Coronary artery (tissue), 2 donors: Measurements from ENCODE around the gene LYRM4.

Experiments
- DNase-seq: peaks from one replicate; pipeline ENCODE4 v3.0.0-alpha.2; 2017; ENCODE audit warnings: low spot score
- H3K27ac ChIP-seq, 2 donors: fragments of 200-600 bp; sonication (generic); one replicate each; pipeline ENCODE4 v1.5.1; 2016 to 2019
- H3K4me3 ChIP-seq: fragments of 200-600 bp; sonication (generic); 2 replicates; pipeline ENCODE4 v1.5.1; 2016; ENCODE audit warnings: mild to moderate bottlenecking, moderate library complexity
- CTCF ChIP-seq: fragments of 200-600 bp; sonication (generic); IDR thresholded peaks from one replicate; pipeline ENCODE4 v1.5.1; 2019; ENCODE audit warnings: antibody characterized with exemption

The LYRM4 gene

GRCh38 chr6:5151955-5152401 is 108.8 kb downstream of the LYRM4 start:
- DNase-seq, result no peak
- no peak for TF ChIP-seq CTCF
- Histone ChIP-seq H3K4me3 (no peak overlapping the region), H3K27ac (no peak overlapping the region)

GRCh38 chr6:5151360-5151954 is 109.3 kb downstream of the LYRM4 start:
- no peak overlapping the region for H3K4me3 ChIP-seq
- TF ChIP-seq CTCF, result no peak
- no peak for DNase-seq
- H3K27ac ChIP-seq, result no peak overlapping the region

GRCh38 chr6:5150551-5151075 is 110.1 kb downstream of the LYRM4 start:
- no peak for DNase-seq
- H3K4me3 ChIP-seq, result no peak overlapping the region
- no peak overlapping the region for H3K27ac ChIP-seq
- TF ChIP-seq CTCF, result no peak

- H3K4me3 ChIP-seq, result no peak overlapping the region
- TF ChIP-seq CTCF, result no peak
- H3K27ac ChIP-seq, result no peak overlapping the region
- DNase-seq, result no peak
Measured at GRCh38 chr6:5149891-5150290, 110.9 kb downstream of the LYRM4 start.

GRCh38 chr6:5149159-5149704 is 111.5 kb downstream of the LYRM4 start:
- Histone ChIP-seq H3K4me3 (no peak overlapping the region), H3K27ac (no peak overlapping the region)
- no peak for TF ChIP-seq CTCF
- DNase-seq, result no peak

GRCh38 chr6:5146398-5146797 is 114.4 kb downstream of the LYRM4 start:
- H3K4me3 ChIP-seq, result no peak overlapping the region
- no peak for TF ChIP-seq CTCF
- no peak overlapping the region for H3K27ac ChIP-seq
- no peak for DNase-seq
